GM21737 (cell line): ENCODE measurements around the gene CTAGE9.
"Not testable (repeated sequence)": the region's sequence is repeated elsewhere in the genome, so short reads cannot be mapped to it uniquely, and the experiment has no call there.

Experiments used
- ATAC-seq: cut with Tn5 transposase; IDR thresholded peaks from one replicate; pipeline ENCODE4 v1.9.1; 2021; ENCODE audit warnings: mild to moderate bottlenecking, moderate library complexity; ENCODE audit not compliant: unreplicated experiment

The CTAGE9 gene, protein sequence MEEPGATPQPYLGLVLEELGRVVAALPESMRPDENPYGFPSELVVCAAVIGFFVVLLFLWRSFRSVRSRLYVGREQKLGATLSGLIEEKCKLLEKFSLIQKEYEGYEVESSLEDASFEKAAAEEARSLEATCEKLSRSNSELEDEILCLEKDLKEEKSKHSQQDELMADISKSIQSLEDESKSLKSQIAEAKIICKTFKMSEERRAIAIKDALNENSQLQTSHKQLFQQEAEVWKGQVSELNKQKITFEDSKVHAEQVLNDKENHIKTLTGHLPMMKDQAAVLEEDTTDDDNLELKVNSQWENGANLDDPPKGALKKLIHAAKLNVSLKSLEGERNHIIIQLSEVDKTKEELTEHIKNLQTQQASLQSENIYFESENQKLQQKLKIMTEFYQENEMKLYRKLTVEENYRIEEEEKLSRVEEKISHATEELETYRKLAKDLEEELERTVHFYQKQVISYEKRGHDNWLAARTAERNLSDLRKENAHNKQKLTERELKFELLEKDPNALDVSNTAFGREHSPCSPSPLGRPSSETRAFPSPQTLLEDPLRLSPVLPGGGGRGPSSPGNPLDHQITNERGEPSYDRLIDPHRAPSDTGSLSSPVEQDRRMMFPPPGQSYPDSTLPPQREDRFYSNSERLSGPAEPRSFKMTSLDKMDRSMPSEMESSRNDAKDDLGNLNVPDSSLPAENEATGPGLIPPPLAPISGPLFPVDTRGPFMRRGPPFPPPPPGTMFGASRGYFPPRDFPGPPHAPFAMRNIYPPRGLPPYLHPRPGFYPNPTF

DNA sequence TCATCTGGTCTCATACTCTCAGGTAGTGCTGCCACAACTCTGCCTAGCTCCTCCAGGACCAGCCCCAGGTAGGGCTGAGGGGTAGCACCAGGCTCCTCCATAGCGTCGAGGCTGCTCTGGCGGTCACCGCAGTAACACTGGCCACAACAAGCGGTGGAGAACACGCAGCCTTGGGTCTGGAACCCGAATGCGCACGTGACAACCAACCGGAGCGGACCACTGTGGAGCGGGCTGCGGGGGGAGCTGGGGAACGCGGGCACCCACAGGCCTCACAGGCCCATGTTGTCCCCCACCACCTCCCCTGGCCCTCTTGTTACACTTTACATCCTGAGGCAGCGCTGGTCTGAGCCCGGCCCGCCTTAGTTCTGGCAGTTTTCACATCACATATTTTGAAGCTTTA is at the start of gene CTAGE9:
CTAGE9 (minus strand) TSS at position 101 of the 400 bp plus-strand sequence; CDS start at position 101, 0 bp downstream.
- not testable (repeated sequence) for ATAC-seq

DNA sequence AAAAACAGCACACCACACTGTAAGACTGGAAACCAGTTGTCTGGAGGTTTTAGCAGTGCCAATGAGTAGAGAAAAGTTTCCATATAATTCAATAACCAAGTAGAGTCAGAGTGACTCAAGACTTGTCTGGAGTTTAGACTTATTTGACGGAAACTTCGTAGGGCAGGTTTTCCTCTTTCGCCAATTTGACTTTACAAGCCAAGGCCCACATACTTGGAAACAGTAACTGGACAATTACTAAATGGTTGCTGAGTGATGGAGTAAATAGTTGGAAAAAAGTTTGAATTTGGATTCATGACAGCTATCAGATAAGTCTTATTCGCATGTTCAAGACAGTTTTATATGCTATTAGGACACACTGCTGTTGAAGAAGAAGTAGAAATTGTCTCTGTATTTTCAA is 48.1 kb upstream of the CTAGE9 start:
- no peak for ATAC-seq

DNA sequence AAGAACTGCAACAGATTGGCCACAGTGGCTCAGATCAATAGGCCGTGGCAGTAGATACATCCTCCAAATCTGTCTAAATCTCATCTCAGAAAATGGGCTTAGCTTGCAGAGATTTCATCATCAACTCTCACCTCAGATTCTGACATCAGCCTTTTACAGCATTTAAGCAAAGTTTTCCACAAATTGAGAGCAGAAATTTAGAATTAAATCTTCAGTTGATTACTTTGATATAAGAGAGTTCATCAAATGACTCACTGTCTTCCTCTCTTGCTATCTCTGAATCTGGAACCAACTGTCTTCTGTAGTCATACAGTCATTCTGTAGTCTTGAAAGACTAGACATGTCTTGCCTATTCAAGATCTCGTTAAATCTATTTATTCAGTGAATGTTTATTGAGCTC is 45.2 kb upstream of the CTAGE9 start:
- no peak for ATAC-seq

DNA sequence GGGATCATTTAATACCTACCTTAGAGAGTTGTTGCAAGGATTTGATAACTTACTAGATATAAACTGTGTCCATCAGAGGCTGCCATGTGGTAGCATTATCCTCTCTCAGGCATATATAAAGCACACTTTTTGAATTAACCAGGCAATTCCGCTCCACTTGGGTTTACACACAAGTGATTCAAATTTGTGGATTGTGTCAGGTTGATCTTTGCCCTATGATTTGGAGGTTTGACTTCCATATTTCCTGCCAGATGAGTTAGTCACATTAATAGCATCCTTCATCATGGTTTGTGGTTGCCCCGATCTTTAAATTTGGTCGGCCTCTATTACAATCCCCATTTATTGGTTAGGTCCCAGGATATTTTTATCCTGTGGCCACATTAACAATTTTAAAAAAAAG is 44.8 kb upstream of the CTAGE9 start:
- ATAC-seq: no peak

DNA sequence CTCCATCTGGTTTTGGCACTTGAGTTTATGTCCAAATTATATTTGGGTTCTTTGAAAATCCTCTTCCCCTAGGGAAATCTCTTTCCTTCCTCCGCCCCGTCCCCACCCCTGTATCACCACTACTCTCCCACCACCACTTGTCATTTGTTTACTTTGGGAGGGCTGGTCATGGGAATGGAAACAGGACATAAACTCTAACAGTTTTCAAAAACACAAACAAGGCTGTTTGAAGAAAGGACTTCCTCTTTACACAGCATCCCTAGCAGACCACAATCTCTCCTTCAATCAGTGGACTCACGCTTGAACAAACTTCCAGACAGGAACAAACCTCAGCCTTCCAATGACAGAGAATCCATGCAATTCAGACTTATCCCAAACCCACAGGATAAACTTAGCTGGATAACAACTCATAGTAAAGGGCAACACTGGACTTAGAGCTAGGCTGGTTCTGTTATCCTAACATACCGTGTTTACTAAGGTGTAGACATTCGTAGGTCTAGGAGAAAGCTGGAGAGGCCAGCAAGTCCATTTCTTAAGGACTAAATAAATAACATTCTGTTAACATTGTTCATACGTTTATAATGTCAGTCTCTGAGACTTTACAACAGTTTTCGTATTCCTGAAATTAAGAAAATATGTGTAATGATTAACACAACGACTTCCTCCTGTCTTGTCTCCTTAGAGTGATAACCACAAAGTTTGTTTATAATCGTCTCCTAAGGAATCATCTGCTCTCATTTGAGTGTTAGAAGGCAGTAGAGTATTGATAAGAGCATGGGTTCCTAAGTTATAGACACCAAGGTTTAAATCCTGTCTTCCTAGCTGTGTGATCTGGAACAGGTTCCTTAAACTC is 44.1 kb upstream of the CTAGE9 start:
- no peak for ATAC-seq

DNA sequence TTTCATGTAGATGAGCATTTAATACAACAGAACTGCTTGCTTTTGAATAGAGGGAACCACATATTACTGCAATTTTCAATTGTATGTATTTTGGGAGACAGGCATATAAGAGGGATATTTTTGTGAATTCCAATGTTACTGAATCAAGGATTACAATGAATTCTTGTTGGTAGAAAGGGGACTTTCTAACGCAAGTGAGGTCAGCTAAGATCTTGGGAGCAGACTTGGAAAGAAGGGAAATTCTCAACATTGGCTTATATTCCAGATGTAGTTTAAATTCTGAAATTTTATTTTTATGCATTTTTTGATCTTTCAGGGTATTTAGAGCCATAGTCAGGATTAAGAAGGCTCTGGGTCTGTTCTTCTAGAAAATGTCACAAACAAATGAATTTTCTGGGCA is 43.3 kb upstream of the CTAGE9 start:
- ATAC-seq: no peak

DNA sequence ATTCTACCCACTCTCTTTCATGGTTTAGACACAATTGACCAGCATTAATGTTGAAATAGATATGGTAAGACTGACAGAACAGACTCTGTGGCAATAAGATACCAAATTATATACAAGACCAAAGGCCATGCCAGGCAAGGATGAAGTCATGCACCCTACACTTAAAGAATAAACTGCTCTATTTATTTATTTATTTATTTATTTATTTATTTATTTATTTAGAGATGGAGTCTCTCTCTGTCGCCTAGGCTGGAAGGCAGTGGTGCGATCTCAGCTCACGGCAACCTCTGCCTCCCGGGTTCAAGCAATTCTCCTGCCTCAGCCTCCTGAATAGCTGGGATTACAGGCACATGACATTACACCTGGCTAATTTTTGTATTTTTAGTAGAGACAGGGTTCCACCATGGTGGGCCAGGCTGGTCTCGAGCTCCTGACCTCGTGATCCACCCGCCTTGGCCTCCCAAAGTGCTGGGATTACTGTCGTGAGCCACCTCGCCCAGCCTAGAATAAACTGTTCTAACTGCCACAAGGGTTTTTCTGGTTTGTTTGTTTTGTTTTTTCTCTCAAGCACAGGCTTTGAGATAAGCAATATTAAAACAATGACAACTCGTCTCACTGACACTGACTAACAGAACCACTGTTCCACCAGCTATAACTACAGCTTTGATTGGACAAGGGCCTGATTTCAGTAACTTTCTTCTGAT is 40.3 kb upstream of the CTAGE9 start:
- not testable (repeated sequence) for ATAC-seq

DNA sequence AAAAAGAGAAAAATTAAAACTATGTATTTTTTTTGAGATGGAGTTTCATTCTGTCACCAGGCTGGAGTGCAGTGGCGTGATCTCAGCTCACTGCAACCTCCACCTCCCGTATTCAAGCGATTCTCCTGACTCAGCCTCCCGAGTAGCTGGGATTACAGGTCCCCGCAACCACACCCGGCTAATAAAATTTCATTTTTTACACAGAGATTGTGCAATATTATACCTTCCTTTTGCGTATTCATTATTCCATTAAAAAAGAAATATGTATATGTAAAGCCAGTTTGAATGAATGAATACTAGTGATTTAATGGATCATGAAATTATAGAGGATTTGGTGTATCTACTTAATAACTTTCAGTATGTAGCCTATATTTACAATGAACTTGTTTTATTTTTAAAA is 38.2 kb upstream of the CTAGE9 start:
- no peak for ATAC-seq

DNA sequence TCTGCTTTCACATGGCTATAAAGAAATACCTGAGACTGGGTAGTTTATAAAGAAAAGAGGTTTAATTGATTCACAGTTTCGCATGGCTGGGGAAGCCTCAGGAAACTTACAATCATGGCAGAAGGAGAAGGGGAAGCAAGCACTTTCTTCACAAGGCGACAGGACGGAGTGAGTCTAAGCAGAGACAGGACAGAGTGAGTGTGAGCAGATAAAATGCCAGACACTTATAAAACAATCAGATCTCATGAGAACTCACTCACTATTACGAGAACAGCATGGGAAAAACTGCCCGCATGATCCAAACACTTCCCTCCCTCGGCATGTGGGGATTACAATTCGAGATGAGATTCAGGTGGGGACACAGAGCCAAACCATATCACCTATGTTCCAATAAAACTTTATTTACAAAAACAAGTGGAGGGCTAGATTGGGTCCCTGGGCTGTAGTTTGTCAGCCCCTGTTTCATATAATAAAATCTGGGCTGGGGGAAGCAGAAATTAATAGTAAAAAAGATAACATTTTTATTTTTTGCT is 37.1 kb upstream of the CTAGE9 start:
- ATAC-seq: no peak

DNA sequence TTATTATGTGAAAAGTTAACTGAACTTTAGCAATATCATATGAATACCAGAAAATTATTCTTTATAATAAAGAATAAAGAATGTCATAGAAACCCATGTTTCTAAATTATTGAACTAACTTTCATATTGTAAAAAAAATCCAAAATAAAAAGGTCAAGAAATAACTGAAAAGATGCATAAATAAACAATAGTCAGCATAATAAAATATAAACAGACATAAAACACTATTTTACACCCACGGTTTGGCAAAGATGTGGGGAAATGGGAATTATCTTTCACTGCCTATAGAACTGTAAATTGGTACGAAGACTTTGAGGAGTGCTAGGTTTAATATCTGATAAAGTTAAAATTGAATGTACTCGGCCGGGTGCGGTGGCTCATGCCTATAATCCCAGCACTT is 34.7 kb upstream of the CTAGE9 start:
- ATAC-seq: no peak

DNA sequence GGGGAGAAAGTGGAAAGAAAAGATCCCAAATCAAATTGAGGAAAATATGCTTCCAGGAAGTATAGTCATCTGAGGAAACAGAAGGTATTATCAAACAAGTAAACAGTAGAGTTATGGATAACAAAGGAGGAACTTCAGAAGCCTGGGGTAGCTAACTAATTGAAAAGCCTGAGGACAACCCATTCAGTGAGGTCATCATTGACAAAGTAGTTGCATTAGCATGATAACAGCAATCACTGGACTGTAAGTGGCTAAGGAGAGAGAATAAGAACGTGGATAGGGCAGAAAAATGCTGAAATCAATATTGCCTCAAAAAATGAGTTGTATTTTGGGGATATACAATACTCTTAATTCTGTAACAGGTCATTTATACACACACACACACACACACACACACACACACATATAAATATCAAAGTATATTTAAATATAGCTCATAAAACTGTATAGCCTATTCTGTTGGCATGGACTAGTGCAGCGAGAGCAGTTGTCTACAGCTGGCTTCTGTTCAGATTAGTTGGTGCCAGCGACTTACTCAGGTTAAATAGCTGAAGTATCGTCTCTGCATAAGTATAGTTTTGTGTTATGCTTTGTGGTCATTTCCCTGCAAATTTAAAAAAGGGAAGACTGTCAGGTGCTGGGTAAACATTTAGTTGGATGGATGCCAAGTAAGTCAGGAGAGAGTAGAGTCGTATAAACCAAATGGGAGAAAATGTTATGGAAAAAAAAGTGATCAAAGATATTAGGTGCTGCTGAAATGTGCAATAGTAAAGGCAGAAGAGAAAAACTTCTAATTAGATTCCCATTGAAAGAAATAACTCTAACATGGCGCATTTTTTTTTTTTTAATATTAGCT is 33.8 kb upstream of the CTAGE9 start:
- no peak for ATAC-seq

DNA sequence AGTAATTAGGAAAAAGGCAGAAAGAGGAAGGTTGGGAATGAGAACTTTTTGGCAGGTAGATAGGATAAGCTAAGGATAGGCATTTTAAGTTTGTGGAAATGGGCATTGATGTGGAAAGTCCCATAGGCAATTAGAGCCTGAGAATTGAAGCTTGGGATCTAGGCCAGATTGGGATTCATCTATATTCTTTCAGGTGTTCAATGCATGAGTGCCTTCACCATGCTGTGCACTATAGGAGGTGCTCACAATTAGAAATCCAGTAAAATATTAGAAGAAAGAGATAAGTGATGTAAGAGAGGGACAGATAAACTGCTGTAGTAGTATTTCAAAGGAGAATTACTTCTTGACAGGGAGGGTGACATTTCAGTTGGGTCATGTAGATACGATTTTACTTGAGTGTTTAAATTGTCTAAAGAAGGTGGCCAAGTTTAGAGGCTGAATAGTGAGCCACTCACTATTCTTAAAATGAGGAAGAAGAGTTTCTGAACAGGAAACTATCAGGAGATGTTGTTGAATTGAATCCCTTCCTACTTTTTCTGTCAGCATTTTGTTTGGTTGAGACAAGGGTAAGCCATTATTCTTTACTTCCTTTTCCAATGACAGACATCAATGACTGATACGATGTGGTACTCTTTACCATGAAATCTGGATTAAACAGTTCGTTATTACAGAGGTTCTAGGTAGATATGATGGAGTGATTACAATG is 31.0 kb upstream of the CTAGE9 start:
- no peak for ATAC-seq

DNA sequence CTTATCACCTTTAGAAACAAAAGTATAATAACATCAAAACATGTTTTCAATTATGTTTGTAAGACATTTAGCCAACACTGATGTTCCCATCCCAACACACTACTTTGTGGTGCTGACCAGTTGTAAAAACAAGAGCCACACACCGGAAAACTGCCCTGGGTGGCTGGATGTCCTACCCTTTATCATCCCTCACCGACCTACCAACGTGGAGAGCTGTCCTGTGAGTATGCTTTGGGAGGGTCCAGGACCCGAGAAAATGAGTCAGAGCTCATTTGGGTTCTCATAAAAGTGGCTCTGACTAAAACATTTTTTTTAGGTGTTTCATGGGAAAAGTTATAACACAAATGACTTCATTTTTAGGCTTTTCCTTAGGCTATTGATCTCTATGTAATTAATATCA is 29.3 kb upstream of the CTAGE9 start:
- ATAC-seq: no peak

DNA sequence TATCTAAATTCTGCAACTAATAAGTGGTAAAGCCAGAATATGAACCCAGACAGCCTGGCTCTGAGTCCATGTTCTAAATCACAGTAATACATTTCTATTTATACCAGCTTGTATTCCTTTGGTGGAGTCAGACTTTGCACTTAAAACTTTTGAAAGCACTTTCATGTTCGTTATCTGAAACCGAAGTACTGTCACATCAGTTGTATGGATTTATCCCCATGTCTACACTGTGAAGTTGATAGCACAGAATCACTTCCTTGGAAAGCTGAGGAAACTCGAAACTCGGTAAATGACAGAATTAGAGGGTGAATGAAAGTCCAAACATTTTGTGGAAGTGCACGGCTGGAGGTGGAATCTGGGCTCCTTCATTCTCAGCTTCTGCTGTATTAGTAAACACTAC is 28.3 kb upstream of the CTAGE9 start:
- ATAC-seq: no peak

DNA sequence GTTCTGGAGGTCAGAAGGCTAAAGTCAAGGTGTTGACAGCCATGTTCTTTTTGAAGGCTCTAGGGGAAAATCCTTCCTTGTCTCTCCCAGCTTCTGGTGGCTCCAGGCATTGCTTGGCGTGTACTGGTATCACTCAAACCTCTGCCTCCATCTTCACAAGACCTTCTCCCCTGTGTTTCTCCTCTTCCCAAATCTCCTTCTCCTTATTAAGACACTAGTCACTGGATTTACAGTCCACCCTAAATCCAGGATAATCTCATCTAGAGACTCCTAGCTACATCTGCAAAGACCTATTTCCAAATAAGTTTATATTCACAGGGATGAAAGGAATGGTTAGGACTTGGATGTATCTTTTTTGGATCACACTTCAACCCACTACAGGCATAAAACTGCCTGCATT is 26.0 kb upstream of the CTAGE9 start:
- ATAC-seq: no peak

DNA sequence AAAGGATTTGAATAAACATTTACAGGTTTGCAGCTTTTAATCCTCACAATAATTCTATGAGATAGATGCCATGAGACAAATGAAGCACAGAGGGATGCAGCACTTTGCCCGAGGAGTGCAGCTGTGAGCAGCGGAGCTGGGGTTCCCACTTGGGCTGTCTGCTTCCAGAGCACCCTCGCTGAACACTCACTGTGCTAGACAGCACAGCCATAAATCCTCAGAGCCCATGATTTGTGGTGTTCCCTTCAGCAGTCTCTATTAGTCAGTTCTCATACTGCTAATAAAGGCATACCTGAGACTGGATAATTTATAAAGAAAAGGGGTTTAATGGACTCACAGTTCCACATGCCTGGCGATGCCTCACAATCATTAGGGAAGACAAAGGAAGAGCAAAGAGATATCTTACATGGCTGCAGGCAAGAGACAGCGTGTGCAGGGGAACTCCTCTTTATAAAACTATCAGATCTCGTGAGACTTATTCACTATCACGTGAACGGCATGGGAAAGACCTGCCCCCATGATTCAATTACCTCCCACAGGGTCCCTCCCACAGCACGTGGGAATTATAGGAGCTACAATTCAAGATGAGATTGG is 25.3 kb upstream of the CTAGE9 start:
- no peak for ATAC-seq

DNA sequence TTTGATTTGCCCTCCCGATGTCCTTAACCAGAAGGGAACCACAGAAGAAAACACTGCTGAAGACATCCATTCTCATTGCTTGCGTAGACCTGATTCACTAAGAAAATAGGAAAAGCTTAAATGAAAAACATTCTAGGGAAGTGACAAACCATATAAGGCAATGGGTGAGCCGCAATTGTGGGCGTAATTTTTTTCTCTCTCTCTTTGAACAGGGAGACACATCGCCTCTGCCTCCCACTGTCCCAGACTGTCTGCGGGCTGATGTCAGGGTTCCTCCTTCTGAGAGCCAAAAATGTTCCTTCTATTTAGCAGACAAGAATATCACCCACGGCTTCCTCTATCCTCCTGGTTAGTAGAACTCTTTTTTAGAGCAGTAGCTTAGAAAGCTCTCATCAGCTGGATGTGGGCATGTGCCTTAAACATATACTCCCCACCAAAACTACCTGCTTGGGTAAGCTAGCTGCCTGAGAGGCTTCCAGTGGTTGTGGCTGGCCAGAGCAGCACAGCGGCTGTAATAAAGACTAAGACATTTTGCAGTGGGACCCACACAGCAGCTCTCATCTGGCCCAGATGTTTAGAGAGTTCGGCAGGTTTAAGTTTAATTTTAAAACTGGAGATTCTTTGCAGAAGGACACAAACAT is 22.7 kb upstream of the CTAGE9 start:
- no peak for ATAC-seq

DNA sequence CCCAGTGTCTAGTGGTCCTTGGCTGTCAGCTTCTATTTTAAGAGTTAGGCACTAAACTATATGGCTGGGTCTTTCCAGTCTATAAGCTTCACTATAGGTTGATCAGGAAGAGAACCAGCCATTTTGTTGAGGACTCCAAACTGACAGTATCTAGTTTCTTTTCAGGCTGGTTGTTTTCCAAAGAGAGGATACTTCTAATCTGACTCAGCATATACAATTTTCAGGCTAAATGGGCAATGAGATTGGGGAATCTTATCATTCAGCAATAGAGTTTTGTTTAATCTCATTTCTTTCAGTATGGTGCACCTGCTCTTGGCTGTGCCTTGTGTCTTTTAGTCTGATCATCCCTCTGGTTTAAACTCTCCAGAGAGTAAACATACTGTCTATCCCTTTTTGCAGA is 20.4 kb upstream of the CTAGE9 start:
- ATAC-seq: no peak
